ENCODE measurements around the gene ACVR1B. TPM values are rescaled to one million over a fixed set of nuclear protein-coding genes. Genes with fewer than 3 reads are reported as not detected.

Gene ACVR1B
- total and polyA plus RNA-seq, 9 of the 15 experiments (the other 6 are each of a cell fraction or from before 2014, with no cell fraction given), result 0.97 to 15.1 (median 6.8) TPM

GRCh38 chr12:51994959-51995358 lies 43.5 kb downstream of the ACVR1B start:
- 81% methylated on average over 3 of the region's 4 CpGs for WGBS (ENCODE audit: insufficient coverage, low coverage, missing lambda C conversion rate)
- peaks cover 0 to 10% of the 10 kb centered on the region in 2 experiments; a peak in 1 of 5 replicates for H3K4me1 ChIP-seq (replicated peaks in 1 of 2; ENCODE audit: control insufficient read depth in 2 of 2, insufficient read depth in 2 of 2, low read length in 2 of 2)
- POLR2A ChIA-PET, result interaction anchor here (1.5 to 1.8 kb wide), 2 partner anchors 9 to 15 kb away, joined by 6 to 10 read pairs; no protein-coding TSS in a partner anchor
- H3K36me3 ChIP-seq (ENCODE audit: control insufficient read depth, insufficient read depth, low read length), result peaks cover 32% of the 10 kb centered on the region; the same call in 2 of the 3 replicates
- H3K4me2 ChIP-seq (ENCODE audit: insufficient read depth, low read length), result no peak overlapping the region
- H3K27me3 ChIP-seq (ENCODE audit: control insufficient read depth in 2 of 2, insufficient read depth in 2 of 2, low read length in 2 of 2), result no peaks in the 10 kb centered on the region
- no peak for ATAC-seq
- no peaks in the 10 kb centered on the region for H3K9me3 ChIP-seq (replicated peaks; ENCODE audit: control insufficient read depth, insufficient read depth, low read depth, low read length)
- CTCF ChIA-PET (ENCODE audit: low intra/inter-chr PET ratio), result no interaction called here
- H4K20me1 ChIP-seq (replicated peaks; ENCODE audit: control insufficient read depth, insufficient read depth, low read length), result no peaks in the 10 kb centered on the region
- H3K4me3 ChIP-seq, result no peak overlapping the region
- no peak for FAIRE-seq
- TF ChIP-seq NCOA6 (IDR thresholded peaks at IDR 0.05) (no peak), PHB2 (IDR thresholded peaks at IDR 0.05; ENCODE audit: low read depth) (no peak)
- H3K27ac ChIP-seq (ENCODE audit: extremely low read depth, low read depth, low read length), result no peak overlapping the region
- no peak overlapping the region for H2AFZ ChIP-seq (ENCODE audit: low read depth, low read length)
- H3K9me1 ChIP-seq (ENCODE audit: control insufficient read depth, insufficient read depth, low read length), result no peaks in the 10 kb centered on the region
- in situ Hi-C loops (cut with MboI) (no loop called here), intact Hi-C loops (cut with micrococcal nuclease) (no loop called here)
- no peak overlapping the region for H3K9ac ChIP-seq (ENCODE audit: insufficient read depth in 1 of 2, low read depth in 2 of 2, low read length in 2 of 2)
- no peak for DNase-seq (ENCODE audit: extremely low read depth in 1 of 4, low spot score in 3 of 4)
- H3K79me2 ChIP-seq (ENCODE audit: control insufficient read depth, insufficient read depth, low read length), result no peaks in the 10 kb centered on the region
- no TSS peak for BruUV-seq (replicated peaks)

DNA sequence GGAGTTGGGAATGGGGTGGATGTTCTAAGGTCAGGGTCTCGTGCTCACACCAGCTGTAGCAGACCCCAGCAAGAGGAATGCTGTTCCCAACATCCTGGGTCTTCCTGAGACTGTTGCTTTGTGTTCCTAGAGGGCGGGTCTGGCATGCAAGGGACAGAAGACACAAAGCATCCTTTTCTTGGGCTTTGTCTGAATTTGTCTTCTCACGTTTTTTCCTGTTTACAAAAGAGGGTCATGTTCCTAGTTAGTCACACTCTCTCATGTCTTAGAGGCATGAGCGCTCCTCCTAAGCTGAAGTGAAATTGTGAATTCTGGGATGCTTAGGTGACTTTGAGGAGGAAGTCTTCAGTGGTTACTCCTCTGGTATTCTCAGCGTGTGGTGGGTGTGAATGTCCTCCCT lies 45.6 kb downstream of the ACVR1B start:
- Histone ChIP-seq H3K27me3 (ENCODE audit: control insufficient read depth in 2 of 2, insufficient read depth in 2 of 2, low read length in 2 of 2) (no peaks in the 10 kb centered on the region), H3K4me1 (replicated peaks in 1 of 2; ENCODE audit: control insufficient read depth in 2 of 2, insufficient read depth in 2 of 2, low read length in 2 of 2) (peaks cover 0 to 10% of the 10 kb centered on the region in 2 experiments; a peak in 1 of 5 replicates), H2AFZ (ENCODE audit: low read depth, low read length) (no peak overlapping the region), H3K9me1 (ENCODE audit: control insufficient read depth, insufficient read depth, low read length) (no peaks in the 10 kb centered on the region), H3K4me2 (ENCODE audit: insufficient read depth, low read length) (no peak overlapping the region), H3K79me2 (ENCODE audit: control insufficient read depth, insufficient read depth, low read length) (no peaks in the 10 kb centered on the region), H3K27ac (ENCODE audit: extremely low read depth, low read depth, low read length) (no peak overlapping the region), H4K20me1 (replicated peaks; ENCODE audit: control insufficient read depth, insufficient read depth, low read length) (no peaks in the 10 kb centered on the region), H3K36me3 (ENCODE audit: control insufficient read depth, insufficient read depth, low read length) (peaks cover 25% of the 10 kb centered on the region; the same call in 2 of the 3 replicates), H3K4me3 (no peak overlapping the region), H3K9me3 (replicated peaks; ENCODE audit: control insufficient read depth, insufficient read depth, low read depth, low read length) (no peaks in the 10 kb centered on the region), H3K9ac (ENCODE audit: insufficient read depth in 1 of 2, low read depth in 2 of 2, low read length in 2 of 2) (no peak overlapping the region)
- intact Hi-C loops (cut with micrococcal nuclease) (no loop called here), in situ Hi-C loops (cut with MboI) (no loop called here)
- ChIA-PET POLR2A (interaction anchor here (1.3 kb wide), 1 partner anchor 13 kb away, joined by 4 read pairs; no protein-coding TSS in a partner anchor), CTCF (ENCODE audit: low intra/inter-chr PET ratio) (no interaction called here)
- no peak for TF ChIP-seq CHCHD3 (CRISPR knock-in tag; IDR thresholded peaks at IDR 0.05)
- TF ChIP-seq RFX7 (CRISPR knock-in tag; IDR thresholded peaks at IDR 0.05), result no peak
- no peak for TF ChIP-seq ZZZ3 (IDR thresholded peaks at IDR 0.05)
- no peak for TF ChIP-seq EGR1 (conservative IDR thresholded peaks at IDR 0.05)
- no peak for TF ChIP-seq RBBP5 (IDR thresholded peaks at IDR 0.05; ENCODE audit: borderline replicate concordance, insufficient read depth, low read length, poor library complexity, severe bottlenecking)
- no peak for TF ChIP-seq GTF2A2 (tag; IDR thresholded peaks at IDR 0.05)
- TF ChIP-seq FUS (optimal IDR thresholded peaks at IDR 0.05; ENCODE audit: low read depth, low read length), result no peak
- no peak for TF ChIP-seq DNMT1 (IDR thresholded peaks at IDR 0.05)
- no peak for TF ChIP-seq CBX3 (IDR thresholded peaks at IDR 0.05; ENCODE audit: borderline replicate concordance in 1 of 2, low read length in 2 of 2)
- TF ChIP-seq ZNF785 (CRISPR knock-in tag; IDR thresholded peaks at IDR 0.05), result no peak
- TF ChIP-seq RBM34 (IDR thresholded peaks at IDR 0.05; ENCODE audit: borderline replicate concordance, insufficient read depth, low read length), result no peak
- TF ChIP-seq, protein P1, sequence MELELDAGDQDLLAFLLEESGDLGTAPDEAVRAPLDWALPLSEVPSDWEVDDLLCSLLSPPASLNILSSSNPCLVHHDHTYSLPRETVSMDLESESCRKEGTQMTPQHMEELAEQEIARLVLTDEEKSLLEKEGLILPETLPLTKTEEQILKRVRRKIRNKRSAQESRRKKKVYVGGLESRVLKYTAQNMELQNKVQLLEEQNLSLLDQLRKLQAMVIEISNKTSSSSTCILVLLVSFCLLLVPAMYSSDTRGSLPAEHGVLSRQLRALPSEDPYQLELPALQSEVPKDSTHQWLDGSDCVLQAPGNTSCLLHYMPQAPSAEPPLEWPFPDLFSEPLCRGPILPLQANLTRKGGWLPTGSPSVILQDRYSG (tag; conservative IDR thresholded peaks at IDR 0.05; ENCODE audit: low read depth), result no peak
- ATAC-seq (no peak), DNase-seq (ENCODE audit: extremely low read depth in 1 of 4, low spot score in 3 of 4) (no peak), FAIRE-seq (no peak)
- no TSS peak for BruUV-seq (replicated peaks)
- 58% methylated on average over 5 of the region's 5 CpGs for WGBS (ENCODE audit: insufficient coverage, low coverage, missing lambda C conversion rate)
